Calu3 (cell line): ENCODE data around the gene DAO. TPM values are rescaled to one million over a fixed set of nuclear protein-coding genes. Genes with fewer than 3 reads are reported as not detected.

Source experiments
- BruUV-seq: library from RNA; stranded (reverse); fragments of 400-500 nt; replicated peaks from 2 replicates; lab custom pipeline; 2021; lab: Mats Ljungman, UMichigan
- CTCF ChIA-PET: fragments of 300-600 bp; sonication (Branson Sonifier 250); formaldehyde crosslinking; loops from one replicate; lab custom pipeline; 2022; ENCODE audit warnings: antibody characterized with exemption; lab: Charles Lee
- DNase-seq: peaks from one replicate; pipeline ENCODE4 v3.0.0; 2022
- H3K27ac Mint-ChIP-seq: one replicate; pipeline ENCODE4 v1.8.0; 2022; ENCODE audit warnings: mixed read lengths; ENCODE audit not compliant: unreplicated experiment
- H3K27me3 Mint-ChIP-seq: one replicate; pipeline ENCODE4 v1.8.0; 2022; ENCODE audit warnings: mixed read lengths; ENCODE audit not compliant: unreplicated experiment
- H3K36me3 Mint-ChIP-seq: one replicate; pipeline ENCODE4 v1.8.0; 2022; ENCODE audit warnings: mild to moderate bottlenecking, moderate library complexity, mixed read lengths; ENCODE audit not compliant: insufficient read depth, unreplicated experiment
- H3K4me1 Mint-ChIP-seq: one replicate; pipeline ENCODE4 v1.8.0; 2022; ENCODE audit warnings: mild to moderate bottlenecking, low read depth, mixed read lengths; ENCODE audit not compliant: unreplicated experiment
- H3K4me3 Mint-ChIP-seq: one replicate; pipeline ENCODE4 v1.8.0; 2022; ENCODE audit warnings: mild to moderate bottlenecking, low read depth, moderate library complexity, mixed read lengths; ENCODE audit not compliant: unreplicated experiment
- H3K9me3 Mint-ChIP-seq: one replicate; pipeline ENCODE4 v1.8.0; 2022; ENCODE audit warnings: low read depth, mixed read lengths; ENCODE audit not compliant: unreplicated experiment
- intact Hi-C: fragments of 100-400 bp; cut with micrococcal nuclease; formaldehyde crosslinking; loops from one replicate; pipeline ENCODE4 v1.10.0; 2022; ENCODE audit not compliant: unreplicated experiment
- total RNA-seq: library from RNA; stranded (reverse); gene quantifications from 2 replicates; pipeline ENCODE4 v1.2.3, GENCODE V29; 2022
- TF ChIP-seq, protein P1 (sequence below): fragments of 200-600 bp; IDR thresholded peaks from one replicate; pipeline ENCODE4 v1.8.0; 2022; ENCODE audit warnings: antibody characterized with exemption; ENCODE audit not compliant: unreplicated experiment

The DAO gene
- total RNA-seq, 1 experiment from 2014 or later = not detected

GRCh38 chr12:108910336-108910735, 30.4 kb downstream of the DAO start:
- Mint-ChIP-seq H3K36me3 (peaks cover 4% of the 10 kb centered on the region), H3K27ac (no peak overlapping the region), H3K9me3 (no peaks in the 10 kb centered on the region), H3K27me3 (no peaks in the 10 kb centered on the region), H3K4me3 (no peak overlapping the region), H3K4me1 (peaks cover 11% of the 10 kb centered on the region)
- DNase-seq = no peak
- TF ChIP-seq, protein P1, sequence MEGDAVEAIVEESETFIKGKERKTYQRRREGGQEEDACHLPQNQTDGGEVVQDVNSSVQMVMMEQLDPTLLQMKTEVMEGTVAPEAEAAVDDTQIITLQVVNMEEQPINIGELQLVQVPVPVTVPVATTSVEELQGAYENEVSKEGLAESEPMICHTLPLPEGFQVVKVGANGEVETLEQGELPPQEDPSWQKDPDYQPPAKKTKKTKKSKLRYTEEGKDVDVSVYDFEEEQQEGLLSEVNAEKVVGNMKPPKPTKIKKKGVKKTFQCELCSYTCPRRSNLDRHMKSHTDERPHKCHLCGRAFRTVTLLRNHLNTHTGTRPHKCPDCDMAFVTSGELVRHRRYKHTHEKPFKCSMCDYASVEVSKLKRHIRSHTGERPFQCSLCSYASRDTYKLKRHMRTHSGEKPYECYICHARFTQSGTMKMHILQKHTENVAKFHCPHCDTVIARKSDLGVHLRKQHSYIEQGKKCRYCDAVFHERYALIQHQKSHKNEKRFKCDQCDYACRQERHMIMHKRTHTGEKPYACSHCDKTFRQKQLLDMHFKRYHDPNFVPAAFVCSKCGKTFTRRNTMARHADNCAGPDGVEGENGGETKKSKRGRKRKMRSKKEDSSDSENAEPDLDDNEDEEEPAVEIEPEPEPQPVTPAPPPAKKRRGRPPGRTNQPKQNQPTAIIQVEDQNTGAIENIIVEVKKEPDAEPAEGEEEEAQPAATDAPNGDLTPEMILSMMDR = no peak
- CTCF ChIA-PET = no interaction called here
- intact Hi-C loops = no loop called here
- no TSS peak for BruUV-seq

- H3K4me3 Mint-ChIP-seq = no peak overlapping the region
- CTCF ChIA-PET = no interaction called here
- peaks cover 11% of the 10 kb centered on the region for H3K4me1 Mint-ChIP-seq
- no peaks in the 10 kb centered on the region for H3K9me3 Mint-ChIP-seq
- peak; percentile 81 for DNase-seq
- peak overlapping the region; percentile 36 for H3K27ac Mint-ChIP-seq
- intact Hi-C loops = no loop called here
- H3K36me3 Mint-ChIP-seq = peaks cover 4% of the 10 kb centered on the region
- BruUV-seq = no TSS peak
- TF ChIP-seq, protein P1 = no peak
- no peaks in the 10 kb centered on the region for H3K27me3 Mint-ChIP-seq
Measured at GRCh38 chr12:108911915-108912314, 32.0 kb downstream of the DAO start.

DNA sequence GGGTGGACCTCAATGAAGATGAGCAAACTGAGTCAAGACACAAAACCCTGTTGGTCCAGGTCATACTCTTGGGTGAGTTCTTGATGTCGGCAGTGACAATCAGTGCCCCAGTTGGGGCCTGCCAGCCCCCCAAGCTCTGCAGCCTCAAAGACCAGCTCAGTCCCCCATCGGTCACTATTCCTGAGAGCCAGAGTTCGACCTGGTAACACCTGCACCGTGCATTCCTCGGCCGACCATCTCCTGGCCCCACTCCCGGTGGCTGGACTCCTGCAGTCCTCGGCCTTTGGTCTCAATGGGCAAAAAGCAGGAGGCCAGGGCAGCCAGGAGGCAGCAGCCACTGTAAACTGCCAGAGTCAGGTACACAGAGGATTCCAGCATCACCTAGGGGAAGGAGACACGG, 32.5 kb downstream of the DAO start:
- intact Hi-C loops = no loop called here
- Mint-ChIP-seq H3K4me1 (peaks cover 11% of the 10 kb centered on the region), H3K4me3 (no peak overlapping the region), H3K9me3 (no peaks in the 10 kb centered on the region), H3K36me3 (peaks cover 4% of the 10 kb centered on the region), H3K27me3 (no peaks in the 10 kb centered on the region), H3K27ac (peak overlapping the region; percentile 36)
- TF ChIP-seq, protein P1 = no peak
- DNase-seq = no peak
- CTCF ChIA-PET = no interaction called here
- BruUV-seq = no TSS peak

GRCh38 chr12:108914121-108914531, 34.2 kb downstream of the DAO start:
- Mint-ChIP-seq H3K27ac (no peak overlapping the region), H3K36me3 (peaks cover 4% of the 10 kb centered on the region), H3K4me3 (no peak overlapping the region), H3K9me3 (no peaks in the 10 kb centered on the region), H3K27me3 (no peaks in the 10 kb centered on the region), H3K4me1 (peaks cover 11% of the 10 kb centered on the region)
- BruUV-seq = no TSS peak
- TF ChIP-seq, protein P1 = no peak
- CTCF ChIA-PET = no interaction called here
- intact Hi-C loops = no loop called here
- DNase-seq = no peak
